CD4-positive, alpha-beta memory T cell (primary cell): ENCODE data around the gene TENM3. TPM values are rescaled to one million over a fixed set of nuclear protein-coding genes. Genes with fewer than 3 reads are reported as not detected.

Source experiments
- CTCF ChIA-PET: fragments of 350-600 bp; sonication (Branson Sonifier 250); formaldehyde crosslinking; loops from one replicate; lab custom pipeline; 2021; ENCODE audit warnings: inconsistent platforms; ENCODE audit not compliant: partially characterized antibody; lab: Charles Lee
- POLR2A ChIA-PET: fragments of 350-600 bp; sonication (Branson Sonifier 250); formaldehyde crosslinking; loops from one replicate; lab custom pipeline; 2021; ENCODE audit not compliant: partially characterized antibody; lab: Charles Lee
- DNase-seq, 5 donors: peaks; one replicate each; pipeline versions ENCODE4 v3.0.0 to v3.0.0-alpha.2; 2020 to 2022; ENCODE audit warnings: mixed read lengths in 1 of 5
- H3K27ac ChIP-seq: one replicate; pipeline ENCODE4 v1.7.0; 2013; ENCODE audit warnings: low read depth, low read length
- H3K27me3 ChIP-seq: 2 replicates; pipeline ENCODE4 v1.7.0; 2013; ENCODE audit warnings: mild to moderate bottlenecking, low read length, moderate library complexity; ENCODE audit not compliant: insufficient read depth
- H3K36me3 ChIP-seq: 2 replicates; pipeline ENCODE4 v1.7.0; 2013; ENCODE audit warnings: mild to moderate bottlenecking, low read length, moderate library complexity; ENCODE audit not compliant: insufficient read depth
- H3K4me1 ChIP-seq: 2 replicates; pipeline ENCODE4 v1.7.0; 2013; ENCODE audit warnings: mild to moderate bottlenecking, low read length, moderate library complexity; ENCODE audit not compliant: insufficient read depth
- H3K4me3 ChIP-seq, 2 donors: one replicate each; pipeline ENCODE4 v1.7.0; 2013; ENCODE audit warnings: low read length in 2 of 2, mild to moderate bottlenecking in 1 of 2
- H3K9me3 ChIP-seq, 2 donors: one replicate each; pipeline ENCODE4 v1.7.0; 2013; ENCODE audit warnings: low read length in 2 of 2, control low read depth in 1 of 2; ENCODE audit not compliant: control insufficient read depth in 1 of 2
- H3K27ac Mint-ChIP-seq, 7 donors: one replicate each; pipeline ENCODE4 v1.8.0; 2020 to 2021; ENCODE audit warnings: mixed read lengths in 7 of 7, mild to moderate bottlenecking in 6 of 7, inconsistent platforms in 3 of 7, moderate library complexity in 3 of 7
- H3K27me3 Mint-ChIP-seq, 2 donors: one replicate each; pipeline ENCODE4 v1.8.0; 2020 to 2021; ENCODE audit warnings: mixed read lengths in 2 of 2
- H3K36me3 Mint-ChIP-seq, 2 donors: one replicate each; pipeline ENCODE4 v1.8.0; 2020 to 2021; ENCODE audit warnings: mixed read lengths in 2 of 2, inconsistent platforms in 1 of 2, mild to moderate bottlenecking in 1 of 2
- H3K4me1 Mint-ChIP-seq, 4 donors: one replicate each; pipeline ENCODE4 v1.8.0; 2020 to 2021; ENCODE audit warnings: mixed read lengths in 4 of 4, mild to moderate bottlenecking in 1 of 4
- H3K4me3 Mint-ChIP-seq, 8 donors: one replicate each; pipeline ENCODE4 v1.8.0; 2020 to 2021; ENCODE audit warnings: mixed read lengths in 8 of 8, mild to moderate bottlenecking in 7 of 8, moderate library complexity in 6 of 8, inconsistent platforms in 3 of 8
- H3K9me3 Mint-ChIP-seq, 8 donors: one replicate each; pipeline ENCODE4 v1.8.0; 2020 to 2021; ENCODE audit warnings: mixed read lengths in 8 of 8, mild to moderate bottlenecking in 5 of 8, inconsistent platforms in 3 of 8, moderate library complexity in 1 of 8
- intact Hi-C: fragments of 100-400 bp; cut with micrococcal nuclease; formaldehyde crosslinking; loops from one replicate; pipeline ENCODE4 v1.15.1; 2023
- polyA plus RNA-seq, 2 donors: library from polyadenylated mRNA; unstranded; fragments of 300-500 nt; fragmentation: Illumina TruSeq; gene quantifications; one replicate each; pipeline ENCODE4 v1.2.3, GENCODE V29; 2021
- total RNA-seq, 2 experiments: library from RNA; stranded (reverse); gene quantifications; one replicate each; pipeline ENCODE4 v1.2.3, GENCODE V29; 2021

Gene TENM3
- total and polyA plus RNA-seq, 4 experiments from 2014 or later: not detected

- Histone ChIP-seq H3K36me3 (no peaks in the 10 kb centered on the region), H3K4me3 (no peak overlapping the region), H3K27ac (no peak overlapping the region), H3K4me1 (no peaks in the 10 kb centered on the region), H3K27me3 (peaks cover under 1% of the 10 kb centered on the region), H3K9me3 (no peaks in the 10 kb centered on the region)
- no peak overlapping the region for H3K4me3 Mint-ChIP-seq
- DNase-seq: no peak
- H3K36me3 Mint-ChIP-seq: no peaks in the 10 kb centered on the region
- no peaks in the 10 kb centered on the region for H3K4me1 Mint-ChIP-seq
- no peak overlapping the region for H3K27ac Mint-ChIP-seq
- POLR2A ChIA-PET: no interaction called here
- intact Hi-C loops: no loop called here
- CTCF ChIA-PET: no interaction called here
- H3K9me3 Mint-ChIP-seq: peaks cover 0 to 2% (median 0%) of the 10 kb centered on the region in 8 donors
- H3K27me3 Mint-ChIP-seq: peaks cover 18 to 33% of the 10 kb centered on the region in 2 donors
Observed at GRCh38 chr4:182840108-182840507, 596.9 kb downstream of the TENM3 start.

GRCh38 chr4:182842104-182842600, 599.0 kb downstream of the TENM3 start:
- no peak overlapping the region for H3K27ac Mint-ChIP-seq
- H3K27me3 Mint-ChIP-seq: peaks cover 6 to 18% of the 10 kb centered on the region in 2 donors
- POLR2A ChIA-PET: no interaction called here
- no peak overlapping the region for H3K4me3 Mint-ChIP-seq
- no peak for DNase-seq
- CTCF ChIA-PET: no interaction called here
- Histone ChIP-seq H3K27me3 (peaks cover 5% of the 10 kb centered on the region), H3K27ac (no peak overlapping the region), H3K36me3 (no peaks in the 10 kb centered on the region), H3K4me1 (no peaks in the 10 kb centered on the region), H3K9me3 (no peaks in the 10 kb centered on the region), H3K4me3 (no peak overlapping the region)
- intact Hi-C loops: no loop called here
- no peaks in the 10 kb centered on the region for H3K9me3 Mint-ChIP-seq
- no peaks in the 10 kb centered on the region for H3K4me1 Mint-ChIP-seq
- H3K36me3 Mint-ChIP-seq: no peaks in the 10 kb centered on the region

- intact Hi-C loops: no loop called here
- POLR2A ChIA-PET: no interaction called here
- H3K4me3 ChIP-seq: no peak overlapping the region
- H3K4me3 Mint-ChIP-seq: no peak overlapping the region
- H3K9me3 Mint-ChIP-seq: no peaks in the 10 kb centered on the region
- no peak overlapping the region for H3K27ac ChIP-seq
- H3K36me3 ChIP-seq: no peaks in the 10 kb centered on the region
- DNase-seq: no peak
- no peaks in the 10 kb centered on the region for H3K4me1 ChIP-seq
- no peaks in the 10 kb centered on the region for H3K36me3 Mint-ChIP-seq
- CTCF ChIA-PET: no interaction called here
- peaks cover 5% of the 10 kb centered on the region for H3K27me3 ChIP-seq
- H3K9me3 ChIP-seq: no peaks in the 10 kb centered on the region
- no peak overlapping the region for H3K27ac Mint-ChIP-seq
- peaks cover 5 to 12% of the 10 kb centered on the region in 2 donors for H3K27me3 Mint-ChIP-seq
- no peaks in the 10 kb centered on the region for H3K4me1 Mint-ChIP-seq
Observed at GRCh38 chr4:182842759-182843390, 599.7 kb downstream of the TENM3 start.

GRCh38 chr4:182843808-182844325, 600.7 kb downstream of the TENM3 start:
- H3K4me3 ChIP-seq: no peak overlapping the region
- no peak overlapping the region for H3K27ac ChIP-seq
- POLR2A ChIA-PET: no interaction called here
- peaks cover 5% of the 10 kb centered on the region for H3K27me3 ChIP-seq
- CTCF ChIA-PET: no interaction called here
- Mint-ChIP-seq H3K27me3 (peaks cover 5 to 9% of the 10 kb centered on the region in 2 donors), H3K4me3 (no peak overlapping the region), H3K36me3 (no peaks in the 10 kb centered on the region), H3K27ac (no peak overlapping the region), H3K9me3 (no peaks in the 10 kb centered on the region), H3K4me1 (no peaks in the 10 kb centered on the region)
- no peaks in the 10 kb centered on the region for H3K4me1 ChIP-seq
- no peaks in the 10 kb centered on the region for H3K9me3 ChIP-seq
- no peaks in the 10 kb centered on the region for H3K36me3 ChIP-seq
- intact Hi-C loops: no loop called here
- DNase-seq: no peak

GRCh38 chr4:182845618-182846017, 602.4 kb downstream of the TENM3 start:
- H3K4me3 Mint-ChIP-seq: no peak overlapping the region
- H3K9me3 Mint-ChIP-seq: no peaks in the 10 kb centered on the region
- no peaks in the 10 kb centered on the region for H3K36me3 Mint-ChIP-seq
- intact Hi-C loops: no loop called here
- no peak overlapping the region for H3K27ac Mint-ChIP-seq
- Histone ChIP-seq H3K36me3 (no peaks in the 10 kb centered on the region), H3K4me3 (no peak overlapping the region), H3K27me3 (peaks cover 5% of the 10 kb centered on the region), H3K27ac (no peak overlapping the region), H3K9me3 (no peaks in the 10 kb centered on the region), H3K4me1 (no peaks in the 10 kb centered on the region)
- CTCF ChIA-PET: interaction anchor here (0.8 kb wide), 1 partner anchor 10 kb away, joined by 3 read pairs; no protein-coding TSS in a partner anchor
- H3K27me3 Mint-ChIP-seq: peaks cover 6 to 8% of the 10 kb centered on the region in 2 donors
- no peaks in the 10 kb centered on the region for H3K4me1 Mint-ChIP-seq
- POLR2A ChIA-PET: no interaction called here
- DNase-seq: no peak

GRCh38 chr4:182846036-182846435, 602.8 kb downstream of the TENM3 start:
- H3K36me3 Mint-ChIP-seq: no peaks in the 10 kb centered on the region

GRCh38 chr4:182847576-182848450, 604.6 kb downstream of the TENM3 start:
- Mint-ChIP-seq H3K27me3 (peaks cover 6 to 8% of the 10 kb centered on the region in 2 donors), H3K36me3 (peaks cover 0 to 3% of the 10 kb centered on the region in 2 donors), H3K4me1 (no peaks in the 10 kb centered on the region), H3K4me3 (no peak overlapping the region), H3K9me3 (peaks cover 0 to 4% (median 0%) of the 10 kb centered on the region in 8 donors), H3K27ac (no peak overlapping the region)
- POLR2A ChIA-PET: no interaction called here
- Histone ChIP-seq H3K4me3 (no peak overlapping the region), H3K4me1 (no peaks in the 10 kb centered on the region), H3K36me3 (no peaks in the 10 kb centered on the region), H3K27me3 (peaks cover 5% of the 10 kb centered on the region), H3K27ac (no peak overlapping the region), H3K9me3 (no peaks in the 10 kb centered on the region)
- CTCF ChIA-PET: interaction anchor here (1.2 kb wide), 1 partner anchor 91 kb away, joined by 3 read pairs; no protein-coding TSS in a partner anchor
- intact Hi-C loops: no loop called here
- DNase-seq: no peak

More at GRCh38 chr4:182846036-182846435, 602.8 kb downstream of the TENM3 start:
- ChIA-PET CTCF (interaction anchor here (0.8 kb wide), 1 partner anchor 10 kb away, joined by 3 read pairs; no protein-coding TSS in a partner anchor), POLR2A (interaction anchor here (0.6 kb wide), 1 partner anchor 62 kb away, joined by 3 read pairs; no protein-coding TSS in a partner anchor)
- no peak for DNase-seq
- Histone ChIP-seq H3K27me3 (peaks cover 5% of the 10 kb centered on the region), H3K36me3 (no peaks in the 10 kb centered on the region), H3K4me3 (no peak overlapping the region), H3K9me3 (no peaks in the 10 kb centered on the region), H3K4me1 (no peaks in the 10 kb centered on the region), H3K27ac (no peak overlapping the region)
- Mint-ChIP-seq H3K9me3 (no peaks in the 10 kb centered on the region), H3K27ac (no peak overlapping the region), H3K4me1 (no peaks in the 10 kb centered on the region), H3K4me3 (no peak overlapping the region), H3K27me3 (peaks cover 6 to 8% of the 10 kb centered on the region in 2 donors)
- intact Hi-C loops: no loop called here
